Brain pericyte (primary cell): ENCODE measurements around the gene LGALS3BP.

Experiments
- DNase-seq: peaks from one replicate; pipeline ENCODE4 v3.0.0-alpha.2; 2012; ENCODE audit warnings: low read depth, low spot score

Gene LGALS3BP

DNA sequence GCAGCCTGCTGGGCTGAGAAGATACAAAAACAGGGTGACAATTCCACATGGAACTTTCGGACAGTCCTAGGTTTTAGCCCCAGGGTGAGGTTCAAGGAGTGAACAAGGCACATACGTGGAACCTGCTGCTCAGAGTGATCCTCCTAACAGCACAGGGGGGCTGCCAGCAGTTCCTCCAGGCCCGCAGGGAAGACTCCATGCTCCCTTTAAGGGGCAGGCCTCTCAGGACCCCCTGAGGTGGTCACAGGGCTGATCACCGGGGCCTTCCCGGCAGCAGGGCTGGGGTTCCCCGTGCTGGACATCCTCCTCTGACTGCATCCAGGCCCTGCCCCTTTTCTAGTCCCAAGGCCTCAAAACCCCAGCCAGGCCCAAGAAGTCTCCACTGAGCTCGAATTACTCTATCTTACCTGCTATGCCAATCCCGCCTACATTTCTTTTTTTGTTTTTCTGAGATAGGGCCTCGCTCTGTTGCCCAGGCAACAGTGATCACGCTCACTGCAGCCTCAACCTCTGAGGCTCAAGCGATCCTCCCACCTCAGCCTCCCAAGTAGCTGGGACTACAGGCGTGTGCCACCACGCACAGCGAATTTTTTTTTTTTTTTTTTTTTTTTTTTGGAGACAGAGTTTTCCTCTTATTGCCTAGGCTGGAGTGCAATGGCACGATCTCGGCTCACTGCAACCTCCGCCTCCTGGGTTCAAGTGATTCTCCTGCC is 19.5 kb upstream of the LGALS3BP start:
- DNase-seq, result no peak

GRCh38 chr17:78998311-78999055 is 18.8 kb upstream of the LGALS3BP start:
- no peak for DNase-seq

- no peak for DNase-seq
Measured at GRCh38 chr17:78997881-78998280, 18.2 kb upstream of the LGALS3BP start.

DNA sequence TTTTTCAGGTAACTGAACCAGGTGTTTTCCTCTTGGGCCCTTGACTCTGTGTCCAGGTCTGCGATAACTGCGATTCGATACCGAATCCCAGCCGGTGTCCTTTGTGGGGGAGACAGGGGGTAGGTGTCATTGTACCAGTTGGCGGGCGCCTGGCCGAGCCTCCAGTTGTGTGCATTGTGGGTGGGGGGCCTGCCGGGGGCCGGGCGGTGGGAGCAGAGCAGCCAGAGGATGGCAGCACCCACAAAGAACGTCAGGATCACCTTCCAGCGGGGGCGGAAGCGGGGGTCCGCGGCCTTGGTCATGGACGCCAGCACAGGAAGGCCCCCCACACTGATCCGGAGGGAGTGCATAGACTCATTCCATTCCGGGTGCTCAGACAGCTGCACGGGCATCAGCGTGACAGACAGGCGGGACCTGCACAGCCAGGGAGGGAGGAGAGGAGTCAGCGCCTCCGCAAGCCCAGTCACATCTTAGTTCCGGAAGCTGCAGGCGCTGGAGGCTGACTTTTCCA is 17.6 kb upstream of the LGALS3BP start:
- no peak for DNase-seq

- DNase-seq, result no peak
Measured at GRCh38 chr17:78996781-78997201, 17.1 kb upstream of the LGALS3BP start.

GRCh38 chr17:78995761-78996451 is 16.2 kb upstream of the LGALS3BP start:
- DNase-seq, result no peak

GRCh38 chr17:78995022-78995760 is 15.5 kb upstream of the LGALS3BP start:
- DNase-seq, result no peak

DNA sequence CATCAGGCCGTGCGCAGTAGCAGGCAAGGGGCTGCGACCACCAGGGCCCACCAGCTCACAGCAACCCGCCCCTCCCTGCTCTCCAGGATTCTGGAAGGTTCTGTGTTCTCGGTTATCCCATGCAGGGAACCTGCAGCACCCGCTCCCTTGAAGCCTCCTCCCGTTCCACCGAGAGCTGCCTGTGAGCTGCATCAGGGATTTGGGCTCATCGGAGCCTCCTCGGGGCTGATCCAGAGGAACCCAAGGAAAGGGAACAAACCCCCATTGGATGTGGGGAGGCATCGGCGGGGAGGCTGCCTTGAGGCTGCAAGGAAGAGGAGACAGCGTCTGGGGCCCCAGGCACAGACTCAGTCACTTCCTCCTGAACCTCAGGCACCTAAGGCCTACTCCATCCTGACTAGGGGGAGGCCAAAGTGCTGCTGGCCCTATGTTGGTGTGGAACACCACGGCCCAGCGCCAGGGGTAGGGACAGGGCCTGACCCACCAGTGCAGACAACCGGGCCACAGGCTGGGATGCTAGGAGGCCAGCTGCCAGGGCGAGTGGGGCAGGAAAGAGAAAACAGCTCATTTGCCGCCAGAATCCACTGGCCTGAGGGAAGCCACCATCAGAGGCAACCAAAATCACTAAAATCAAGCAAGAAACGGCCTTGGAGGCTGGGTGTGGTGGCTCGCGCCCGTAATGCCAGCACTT is 14.4 kb upstream of the LGALS3BP start:
- DNase-seq, result no peak

DNA sequence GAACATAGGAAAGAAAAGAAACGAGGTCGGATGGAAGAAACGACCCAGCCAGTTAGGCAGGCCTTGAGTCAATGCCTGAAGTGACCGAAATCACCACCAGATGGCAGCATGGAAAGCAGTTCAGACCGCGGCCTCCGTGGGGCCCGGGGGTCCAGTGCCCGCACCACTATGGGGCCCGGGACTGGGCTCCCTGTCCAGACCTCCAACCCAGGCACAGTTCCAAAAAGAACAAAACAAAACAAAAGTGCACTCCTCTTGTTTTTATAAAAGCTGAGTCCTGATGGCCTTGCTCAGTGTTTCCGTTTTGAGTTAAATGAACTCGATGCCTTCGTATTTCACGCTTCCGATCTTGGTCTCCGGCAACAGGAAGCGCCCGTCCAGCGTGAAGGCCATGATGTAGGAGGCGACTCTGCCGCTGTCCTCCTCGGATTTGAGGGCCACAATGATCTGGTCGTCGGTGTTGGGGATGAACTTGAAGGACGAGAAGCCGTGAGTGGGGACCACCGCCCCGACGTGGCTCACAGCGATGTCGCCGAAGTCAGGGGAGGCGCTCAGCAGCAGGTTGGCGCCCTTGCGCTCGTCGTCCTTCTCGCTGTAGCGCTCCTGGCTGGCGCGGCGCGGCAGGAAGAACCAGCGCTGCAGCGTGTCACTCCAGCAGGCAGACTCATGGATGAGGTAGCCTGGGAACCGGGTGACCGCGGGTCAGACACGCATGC is 13.7 kb upstream of the LGALS3BP start:
- peak; percentile 16 for DNase-seq

GRCh38 chr17:78992542-78993212 is 13.0 kb upstream of the LGALS3BP start:
- DNase-seq, result no peak

DNA sequence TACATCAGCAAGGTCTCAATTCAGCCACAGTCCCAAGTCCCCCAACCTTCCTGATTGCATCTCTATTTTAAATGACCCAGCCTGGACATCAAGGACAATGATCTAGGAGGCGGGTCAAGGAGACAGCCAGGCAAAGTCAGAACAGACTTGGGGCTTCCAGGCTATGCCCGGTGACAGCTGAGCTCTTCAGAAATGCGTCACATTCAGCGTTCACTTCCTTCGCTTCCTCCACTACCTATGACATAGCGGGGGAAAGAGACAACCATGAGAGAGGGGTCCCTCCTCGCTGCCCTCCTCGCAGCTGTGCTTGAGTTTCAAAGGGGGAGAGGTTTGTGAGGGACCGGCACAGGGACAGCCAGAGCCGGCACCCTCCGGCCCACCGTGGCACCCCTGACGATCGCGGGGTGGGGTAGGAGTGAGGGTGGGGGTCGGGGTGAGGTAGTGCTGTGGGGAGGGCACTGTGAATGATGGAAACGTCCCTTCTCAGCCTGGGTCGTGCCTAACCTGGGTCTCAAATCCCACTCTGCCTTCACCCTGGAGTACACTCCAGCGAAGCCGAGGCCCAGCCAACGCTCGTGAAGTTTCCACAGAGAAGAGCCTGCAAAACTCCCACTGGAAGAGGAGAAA is 12.3 kb upstream of the LGALS3BP start:
- no peak for DNase-seq

- no peak for DNase-seq
Measured at GRCh38 chr17:78991017-78991738, 11.5 kb upstream of the LGALS3BP start.

- no peak for DNase-seq
Measured at GRCh38 chr17:78990349-78991016, 10.8 kb upstream of the LGALS3BP start.

GRCh38 chr17:78988152-78988551 is 8.4 kb upstream of the LGALS3BP start:
- no peak for DNase-seq

- DNase-seq, result no peak
Measured at GRCh38 chr17:78986649-78987328, 7.1 kb upstream of the LGALS3BP start.

DNA sequence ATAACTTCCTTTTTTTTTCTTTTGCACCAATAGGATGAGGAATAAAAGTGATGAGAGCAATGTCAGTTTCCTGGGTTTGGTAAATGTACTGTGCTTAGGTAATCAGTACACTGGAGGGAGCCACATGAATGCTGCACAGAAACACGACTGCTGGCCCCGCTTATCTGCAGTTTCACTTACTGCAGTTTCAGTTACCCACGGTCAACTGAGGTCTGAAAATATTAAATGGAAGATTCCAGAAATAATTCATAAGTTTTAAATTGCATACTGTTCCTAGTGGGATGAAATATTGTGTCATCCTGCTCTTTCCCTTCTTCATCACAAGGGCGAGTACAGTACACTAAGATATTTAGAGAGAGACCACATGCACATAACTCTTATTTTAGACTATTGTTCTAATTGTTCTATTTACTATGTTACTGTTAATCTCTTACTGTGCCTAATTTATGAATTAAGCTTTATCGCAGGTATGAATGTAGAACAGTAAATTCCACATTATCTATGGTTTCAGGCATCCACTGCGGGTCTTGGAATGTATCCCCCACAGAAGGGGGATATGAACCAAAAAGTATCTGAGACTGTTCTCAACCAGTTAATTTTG is 6.4 kb upstream of the LGALS3BP start:
- DNase-seq, result no peak

DNA sequence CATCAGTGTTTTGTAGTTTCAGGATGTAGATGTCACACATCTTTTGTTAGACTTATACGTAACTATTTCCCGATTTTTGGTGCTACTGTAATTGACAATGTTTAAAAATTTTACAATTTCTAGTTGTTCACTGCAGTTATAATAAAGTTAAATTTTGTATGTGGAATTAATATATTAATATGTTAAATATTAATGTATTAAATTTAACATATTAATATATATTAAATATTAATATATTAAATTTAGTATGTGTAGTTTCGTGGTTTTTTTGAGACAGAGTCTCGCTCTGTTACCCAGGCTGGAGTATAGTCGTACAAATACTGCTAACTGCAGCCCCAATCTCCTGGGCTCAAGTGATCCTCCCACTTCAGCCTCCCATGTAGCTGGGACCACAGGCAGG is 5.7 kb upstream of the LGALS3BP start:
- no peak for DNase-seq
